ENCODE data around the gene WEE2.

- TF ChIP-seq, protein P1, sequence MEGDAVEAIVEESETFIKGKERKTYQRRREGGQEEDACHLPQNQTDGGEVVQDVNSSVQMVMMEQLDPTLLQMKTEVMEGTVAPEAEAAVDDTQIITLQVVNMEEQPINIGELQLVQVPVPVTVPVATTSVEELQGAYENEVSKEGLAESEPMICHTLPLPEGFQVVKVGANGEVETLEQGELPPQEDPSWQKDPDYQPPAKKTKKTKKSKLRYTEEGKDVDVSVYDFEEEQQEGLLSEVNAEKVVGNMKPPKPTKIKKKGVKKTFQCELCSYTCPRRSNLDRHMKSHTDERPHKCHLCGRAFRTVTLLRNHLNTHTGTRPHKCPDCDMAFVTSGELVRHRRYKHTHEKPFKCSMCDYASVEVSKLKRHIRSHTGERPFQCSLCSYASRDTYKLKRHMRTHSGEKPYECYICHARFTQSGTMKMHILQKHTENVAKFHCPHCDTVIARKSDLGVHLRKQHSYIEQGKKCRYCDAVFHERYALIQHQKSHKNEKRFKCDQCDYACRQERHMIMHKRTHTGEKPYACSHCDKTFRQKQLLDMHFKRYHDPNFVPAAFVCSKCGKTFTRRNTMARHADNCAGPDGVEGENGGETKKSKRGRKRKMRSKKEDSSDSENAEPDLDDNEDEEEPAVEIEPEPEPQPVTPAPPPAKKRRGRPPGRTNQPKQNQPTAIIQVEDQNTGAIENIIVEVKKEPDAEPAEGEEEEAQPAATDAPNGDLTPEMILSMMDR (IDR thresholded peaks at IDR 0.05; ENCODE audit: low read depth, low read length, poor library complexity, severe bottlenecking) = no peak
- no peak for TF ChIP-seq EZH2phosphoT487 (IDR thresholded peaks at IDR 0.05; ENCODE audit: borderline replicate concordance, low read length)
These were observed 31.1 kb downstream of the WEE2 start for GRCh38 chr7:141739250-141739649.
